Hepatocyte (in vitro differentiated cells): ENCODE measurements around the gene ANHX. TPM values are rescaled to one million over a fixed set of nuclear protein-coding genes. Genes with fewer than 3 reads are reported as not detected.

Experiments
- DNase-seq: peaks from one replicate; pipeline ENCODE4 v3.0.0-alpha.2; 2016; ENCODE audit warnings: low spot score
- H2AFZ ChIP-seq: fragments of 200-600 bp; sonication (generic); 2 replicates; pipeline ENCODE4 v1.6.0; 2016; ENCODE audit warnings: antibody characterized with exemption, mild to moderate bottlenecking
- H3K27ac ChIP-seq: fragments of 200-600 bp; sonication (generic); 2 replicates; pipeline ENCODE4 v1.5.1; 2016; ENCODE audit warnings: mild to moderate bottlenecking
- H3K27me3 ChIP-seq: fragments of 200-600 bp; sonication (generic); 2 replicates; pipeline ENCODE4 v1.6.1; 2016
- H3K36me3 ChIP-seq: fragments of 200-600 bp; sonication (generic); replicated peaks from 2 replicates; pipeline ENCODE4 v1.5.1; 2016; ENCODE audit warnings: low read depth; ENCODE audit not compliant: insufficient read depth
- H3K4me1 ChIP-seq: fragments of 200-600 bp; sonication (generic); 2 replicates; pipeline ENCODE4 v1.5.1; 2016; ENCODE audit warnings: mild to moderate bottlenecking, moderate library complexity; ENCODE audit not compliant: insufficient read depth
- H3K4me2 ChIP-seq: fragments of 200-600 bp; sonication (generic); 2 replicates; pipeline ENCODE4 v1.6.0; 2016
- H3K4me3 ChIP-seq: fragments of 200-600 bp; sonication (generic); 2 replicates; pipeline ENCODE4 v1.5.1; 2016; ENCODE audit warnings: mild to moderate bottlenecking
- H3K79me2 ChIP-seq: fragments of 200-600 bp; sonication (generic); 2 replicates; pipeline ENCODE4 v1.6.0; 2017; ENCODE audit warnings: mild to moderate bottlenecking
- H3K9me2 ChIP-seq: fragments of 200-600 bp; sonication (generic); replicated peaks from 2 replicates; pipeline ENCODE4 v1.6.0; 2017; ENCODE audit warnings: mild to moderate bottlenecking; ENCODE audit not compliant: insufficient read depth
- H3K9me3 ChIP-seq: fragments of 200-600 bp; sonication (generic); 2 replicates; pipeline ENCODE4 v1.5.1; 2016; ENCODE audit warnings: low read depth, mild to moderate bottlenecking
- H4K20me1 ChIP-seq: fragments of 200-600 bp; sonication (generic); 2 replicates; pipeline ENCODE4 v1.6.0; 2016; ENCODE audit warnings: mild to moderate bottlenecking; ENCODE audit not compliant: insufficient read depth, poor library complexity, severe bottlenecking
- EZH2 ChIP-seq: fragments of 200-600 bp; sonication (generic); IDR thresholded peaks from 2 replicates; pipeline ENCODE4 v1.6.1; 2016; ENCODE audit warnings: antibody characterized with exemption, mild to moderate bottlenecking, borderline replicate concordance
- EZH2phosphoT487 ChIP-seq: fragments of 200-600 bp; sonication (generic); IDR thresholded peaks from one replicate; pipeline ENCODE4 v1.6.1; 2018; ENCODE audit warnings: antibody characterized with exemption, mild to moderate bottlenecking, low read depth, moderate library complexity; ENCODE audit not compliant: unreplicated experiment, severe bottlenecking
- WGBS: methylation state at CpG from one replicate; pipeline ENCODE4 v1.1.6; 2016; ENCODE audit warnings: low lambda C conversion rate; ENCODE audit errors: missing lambda C conversion rate; 5-methylcytosine and 5-hydroxymethylcytosine counted together
- polyA plus RNA-seq: library from polyadenylated mRNA; unstranded; fragments of >200 nt; fragmentation: Nextera tagmentation; extraction: Ambion mirVana; gene quantifications from 2 replicates; pipeline ENCODE4 v1.2.1, GENCODE V29; 2016
- total RNA-seq: library from RNA; depleted of rRNA; stranded (reverse); fragments of >200 nt; gene quantifications from 2 replicates; pipeline ENCODE4 v1.2.3, GENCODE V29; 2014
- TF ChIP-seq, protein P1 (sequence below): fragments of 200-600 bp; sonication (generic); IDR thresholded peaks from 2 replicates; pipeline ENCODE4 v1.5.1; 2016; ENCODE audit warnings: antibody characterized with exemption, mild to moderate bottlenecking; ENCODE audit not compliant: poor library complexity

The ANHX gene
- total and polyA plus RNA-seq, 2 experiments from 2014 or later: not detected

DNA sequence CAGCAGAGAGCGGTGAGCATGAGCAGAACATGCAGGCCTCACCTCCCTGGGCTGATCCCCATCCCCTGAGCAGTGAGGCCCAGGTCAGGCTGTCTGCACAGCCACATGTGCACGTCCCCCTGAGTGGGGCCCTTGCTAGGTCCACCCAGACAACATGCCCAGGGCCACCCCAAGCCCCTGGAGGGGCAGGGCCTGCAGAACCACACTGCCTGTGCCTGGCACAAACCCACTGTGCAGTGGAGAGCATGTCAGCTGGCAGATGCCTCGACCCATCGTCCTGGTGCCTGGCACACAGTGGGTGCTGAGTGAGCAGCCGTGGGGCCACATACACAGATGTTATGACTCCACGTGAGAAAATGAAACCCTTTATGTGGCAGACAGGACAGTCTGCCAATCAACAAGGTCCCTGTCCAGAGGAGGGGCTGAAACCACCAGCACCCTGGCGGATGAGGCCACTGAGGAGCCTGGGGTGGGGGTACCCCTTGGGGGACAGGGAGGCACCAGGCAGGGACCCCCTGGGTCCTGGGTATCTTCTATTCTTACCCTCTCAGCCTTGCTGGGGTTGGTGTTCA, 8.3 kb downstream of the ANHX start:
- Histone ChIP-seq H4K20me1 (no peaks in the 10 kb centered on the region), H3K36me3 (no peaks in the 10 kb centered on the region), H3K27ac (no peak overlapping the region), H3K9me2 (no peaks in the 10 kb centered on the region), H3K4me1 (no peaks in the 10 kb centered on the region), H3K4me2 (no peak overlapping the region), H2AFZ (no peak overlapping the region), H3K27me3 (no peaks in the 10 kb centered on the region), H3K4me3 (no peak overlapping the region), H3K79me2 (no peaks in the 10 kb centered on the region), H3K9me3 (no peaks in the 10 kb centered on the region)
- no peak for TF ChIP-seq EZH2phosphoT487
- TF ChIP-seq, protein P1, sequence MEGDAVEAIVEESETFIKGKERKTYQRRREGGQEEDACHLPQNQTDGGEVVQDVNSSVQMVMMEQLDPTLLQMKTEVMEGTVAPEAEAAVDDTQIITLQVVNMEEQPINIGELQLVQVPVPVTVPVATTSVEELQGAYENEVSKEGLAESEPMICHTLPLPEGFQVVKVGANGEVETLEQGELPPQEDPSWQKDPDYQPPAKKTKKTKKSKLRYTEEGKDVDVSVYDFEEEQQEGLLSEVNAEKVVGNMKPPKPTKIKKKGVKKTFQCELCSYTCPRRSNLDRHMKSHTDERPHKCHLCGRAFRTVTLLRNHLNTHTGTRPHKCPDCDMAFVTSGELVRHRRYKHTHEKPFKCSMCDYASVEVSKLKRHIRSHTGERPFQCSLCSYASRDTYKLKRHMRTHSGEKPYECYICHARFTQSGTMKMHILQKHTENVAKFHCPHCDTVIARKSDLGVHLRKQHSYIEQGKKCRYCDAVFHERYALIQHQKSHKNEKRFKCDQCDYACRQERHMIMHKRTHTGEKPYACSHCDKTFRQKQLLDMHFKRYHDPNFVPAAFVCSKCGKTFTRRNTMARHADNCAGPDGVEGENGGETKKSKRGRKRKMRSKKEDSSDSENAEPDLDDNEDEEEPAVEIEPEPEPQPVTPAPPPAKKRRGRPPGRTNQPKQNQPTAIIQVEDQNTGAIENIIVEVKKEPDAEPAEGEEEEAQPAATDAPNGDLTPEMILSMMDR: no peak
- TF ChIP-seq EZH2: no peak
- 68% methylated on average over 7 of the region's 7 CpGs for WGBS
- DNase-seq: peak; percentile 2

DNA sequence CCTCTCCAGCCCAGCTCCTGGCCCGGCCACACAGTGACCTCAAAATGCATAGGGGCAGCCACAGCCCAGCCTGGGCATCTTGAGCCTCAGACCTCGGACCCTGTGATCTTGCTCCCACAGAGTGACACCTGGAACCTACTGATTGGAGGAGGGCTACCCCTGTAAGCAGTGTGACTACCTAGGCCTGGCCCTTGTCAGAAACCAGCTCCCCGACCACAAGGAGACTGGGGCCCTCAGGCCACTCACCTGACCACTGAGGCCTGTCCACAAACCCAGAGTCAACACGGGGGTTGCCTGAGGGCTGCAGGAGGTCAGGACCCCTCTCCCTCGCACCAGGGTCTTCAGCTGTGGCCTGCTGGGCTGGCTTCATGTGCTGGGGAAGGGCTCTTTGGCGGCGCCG, 9.0 kb downstream of the ANHX start:
- Histone ChIP-seq H3K9me2 (no peaks in the 10 kb centered on the region), H3K27me3 (no peaks in the 10 kb centered on the region), H2AFZ (no peak overlapping the region), H4K20me1 (no peaks in the 10 kb centered on the region), H3K9me3 (no peaks in the 10 kb centered on the region), H3K4me1 (no peaks in the 10 kb centered on the region), H3K79me2 (no peaks in the 10 kb centered on the region), H3K27ac (no peak overlapping the region), H3K4me3 (no peak overlapping the region), H3K36me3 (no peaks in the 10 kb centered on the region), H3K4me2 (no peak overlapping the region)
- no peak for DNase-seq
- no peak for TF ChIP-seq EZH2
- TF ChIP-seq EZH2phosphoT487: no peak
- TF ChIP-seq, protein P1: no peak
- 80% methylated on average over 8 of the region's 8 CpGs for WGBS

DNA sequence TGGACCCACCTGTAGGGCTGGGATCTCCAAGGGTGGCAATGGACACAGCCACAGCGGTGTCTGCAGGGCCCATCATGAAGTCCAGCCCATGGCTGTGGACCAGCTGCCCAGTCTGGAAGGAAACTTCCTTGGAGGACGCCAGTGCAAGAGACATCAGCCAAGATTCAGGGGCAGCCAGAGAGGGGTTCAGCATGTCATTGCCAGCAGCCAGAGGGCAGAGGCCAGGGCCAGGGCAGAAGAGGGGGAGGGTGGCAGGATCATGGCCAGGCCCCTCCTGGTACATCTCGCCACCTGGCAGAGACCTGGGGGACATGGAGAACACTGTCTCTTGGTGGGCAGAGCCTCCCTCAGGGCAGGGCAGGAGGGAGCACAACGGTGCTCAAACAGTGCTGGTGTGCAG, 10.2 kb downstream of the ANHX start:
- Histone ChIP-seq H4K20me1 (no peaks in the 10 kb centered on the region), H3K27me3 (no peaks in the 10 kb centered on the region), H2AFZ (no peak overlapping the region), H3K36me3 (no peaks in the 10 kb centered on the region), H3K9me3 (no peaks in the 10 kb centered on the region), H3K4me3 (no peak overlapping the region), H3K9me2 (no peaks in the 10 kb centered on the region), H3K79me2 (no peaks in the 10 kb centered on the region), H3K4me2 (no peak overlapping the region), H3K4me1 (no peaks in the 10 kb centered on the region), H3K27ac (no peak overlapping the region)
- TF ChIP-seq EZH2phosphoT487 (no peak), EZH2 (no peak)
- TF ChIP-seq, protein P1: no peak
- WGBS: 84% methylated on average over 4 of the region's 4 CpGs
- no peak for DNase-seq
